Measurements from ENCODE around the gene TBL1X. TPM values are rescaled to one million over a fixed set of nuclear protein-coding genes. Genes with fewer than 3 reads are reported as not detected.

Gene TBL1X
- total RNA-seq, 1 experiment from 2014 or later, result 14.6 TPM

GRCh38 chrX:9467146-9467545 is 2.3 kb downstream of the TBL1X start:
- no TSS peak for BruUV-seq (replicated peaks)
- Histone ChIP-seq H3K4me3 (ENCODE audit: low read depth in 2 of 2, low read length in 2 of 2) (no peak overlapping the region), H3K27me3 (ENCODE audit: control insufficient read depth, insufficient read depth, low read length) (no peaks in the 10 kb centered on the region), H3K9me3 (ENCODE audit: control insufficient read depth, insufficient read depth, low read depth, low read length) (no peaks in the 10 kb centered on the region), H3K4me1 (ENCODE audit: control insufficient read depth, insufficient read depth, low read length) (peaks cover 8% of the 10 kb centered on the region), H3K27ac (ENCODE audit: low read length) (no peak overlapping the region), H3K36me3 (ENCODE audit: control insufficient read depth, insufficient read depth, low read length) (no peaks in the 10 kb centered on the region)
- in situ Hi-C loops (cut with HindIII; ENCODE audit: low pct_unique_long_range_greater_than_20kb, low sequenced_read_pairs), result no loop called here
- ChIA-PET CTCF (no interaction called here), POLR2A (interaction anchor here (0.6 kb wide), 1 partner anchor 448 kb away, joined by 3 read pairs; no protein-coding TSS in a partner anchor)
- ATAC-seq, result no peak
- DNase-seq (ENCODE audit: low read depth, low spot score), result no peak
- TF ChIP-seq POLR2AphosphoS5 (IDR thresholded peaks at IDR 0.05; ENCODE audit: low read depth, low read length) (no peak), REST (IDR thresholded peaks at IDR 0.05; ENCODE audit: insufficient read depth in 1 of 2, low read depth in 2 of 2, low read length in 1 of 2) (no peak)
- intact Hi-C loops (cut with micrococcal nuclease; ENCODE audit: unreplicated experiment), result no loop called here

GRCh38 chrX:9467751-9468150 is 2.9 kb downstream of the TBL1X start:
- Histone ChIP-seq H3K9me3 (ENCODE audit: control insufficient read depth, insufficient read depth, low read depth, low read length) (no peaks in the 10 kb centered on the region), H3K4me1 (ENCODE audit: control insufficient read depth, insufficient read depth, low read length) (peaks cover 3% of the 10 kb centered on the region; the same call in 1 of the 2 replicates), H3K27ac (ENCODE audit: low read length) (no peak overlapping the region), H3K36me3 (ENCODE audit: control insufficient read depth, insufficient read depth, low read length) (no peaks in the 10 kb centered on the region), H3K27me3 (ENCODE audit: control insufficient read depth, insufficient read depth, low read length) (no peaks in the 10 kb centered on the region), H3K4me3 (ENCODE audit: low read depth in 2 of 2, low read length in 2 of 2) (no peak overlapping the region)
- POLR2A ChIA-PET, result no interaction called here
- no peak for TF ChIP-seq TCF7L2 (IDR thresholded peaks at IDR 0.05; ENCODE audit: low read depth, low read length)
- no peak for TF ChIP-seq CTCF (IDR thresholded peaks at IDR 0.05)
- no peak for TF ChIP-seq REST (IDR thresholded peaks at IDR 0.05; ENCODE audit: insufficient read depth in 1 of 2, low read depth in 2 of 2, low read length in 1 of 2)
- DNase-seq (ENCODE audit: low read depth, low spot score), result no peak
- BruUV-seq (replicated peaks), result no TSS peak
- no peak for ATAC-seq
- in situ Hi-C loops (cut with HindIII; ENCODE audit: low pct_unique_long_range_greater_than_20kb, low sequenced_read_pairs), result no loop called here
- CTCF ChIA-PET, result no interaction called here
- intact Hi-C loops (cut with micrococcal nuclease; ENCODE audit: unreplicated experiment), result no loop called here
